ENCODE data around the gene PRODH2.

- no peak for TF ChIP-seq CTCF (conservative IDR thresholded peaks at IDR 0.05)
- TF ChIP-seq ZFX (IDR thresholded peaks at IDR 0.05), result no peak
Observed at GRCh38 chr19:35847911-35848310, 35.3 kb upstream of the PRODH2 start.

Measured in C4-2B (cell line).